8988T (cell line): ENCODE measurements around the gene MFAP3L.
"Not testable (repeated sequence)": the region's sequence is repeated elsewhere in the genome, so short reads cannot be mapped to it uniquely, and the experiment has no call there.

Source experiments
- DNase-seq: peaks from one replicate; pipeline ENCODE4 v3.0.0; 2011

MFAP3L gene

GRCh38 chr4:169986369-169986768 lies 39.8 kb downstream of the MFAP3L start:
- no peak for DNase-seq

GRCh38 chr4:169985881-169986280 lies 40.3 kb downstream of the MFAP3L start:
- DNase-seq: no peak

- no peak for DNase-seq
Observed at GRCh38 chr4:169984745-169985144, 41.5 kb downstream of the MFAP3L start.

- no peak for DNase-seq
Observed at GRCh38 chr4:169984173-169984572, 42.0 kb downstream of the MFAP3L start.

GRCh38 chr4:169976951-169977350 lies 49.2 kb downstream of the MFAP3L start:
- no peak for DNase-seq

- no peak for DNase-seq
Observed at GRCh38 chr4:169975838-169976796, 50.1 kb downstream of the MFAP3L start.

GRCh38 chr4:169975131-169975837 lies 50.9 kb downstream of the MFAP3L start:
- DNase-seq: no peak

GRCh38 chr4:169971456-169972015 lies 54.7 kb downstream of the MFAP3L start:
- no peak for DNase-seq

- no peak for DNase-seq
Observed at GRCh38 chr4:169968999-169969398, 57.2 kb downstream of the MFAP3L start.

GRCh38 chr4:169963998-169964397 lies 62.2 kb downstream of the MFAP3L start:
- no peak for DNase-seq

GRCh38 chr4:169959254-169959653 lies 66.9 kb downstream of the MFAP3L start:
- DNase-seq: no peak

- no peak for DNase-seq
Observed at GRCh38 chr4:169958629-169959028, 67.6 kb downstream of the MFAP3L start.

- no peak for DNase-seq
Observed at GRCh38 chr4:169957785-169958184, 68.4 kb downstream of the MFAP3L start.

GRCh38 chr4:169956091-169956843 lies 69.9 kb downstream of the MFAP3L start:
- no peak for DNase-seq

- DNase-seq: no peak
Observed at GRCh38 chr4:169955521-169955920, 70.7 kb downstream of the MFAP3L start.

GRCh38 chr4:169952236-169953002 lies 73.8 kb downstream of the MFAP3L start:
- DNase-seq: no peak

GRCh38 chr4:169948271-169948670 lies 77.9 kb downstream of the MFAP3L start:
- no peak for DNase-seq

GRCh38 chr4:169945636-169946035 lies 80.6 kb downstream of the MFAP3L start:
- no peak for DNase-seq

- DNase-seq: not testable (repeated sequence)
Observed at GRCh38 chr4:169943601-169944000, 82.6 kb downstream of the MFAP3L start.

GRCh38 chr4:169941141-169941540 lies 85.1 kb downstream of the MFAP3L start:
- no peak for DNase-seq

GRCh38 chr4:169940460-169940859 lies 85.7 kb downstream of the MFAP3L start:
- no peak for DNase-seq
